Fibroblast of lung (primary cell): ENCODE measurements around the gene TMEM132D. TPM values are rescaled to one million over a fixed set of nuclear protein-coding genes. Genes with fewer than 3 reads are reported as not detected.

Source experiments
- DNase-seq, 2 donors: peaks; one replicate each; pipeline versions ENCODE4 v3.0.0 to v3.0.0-alpha.2; 2010; ENCODE audit warnings: low read depth in 2 of 2
- H2AFZ ChIP-seq: 2 replicates; pipeline ENCODE4 v1.5.1; 2012; ENCODE audit warnings: low read length, control low read depth, inconsistent platforms
- H3K27ac ChIP-seq: 2 replicates; pipeline ENCODE4 v1.5.1; 2011; ENCODE audit warnings: low read length, control low read depth; ENCODE audit not compliant: insufficient read depth
- H3K27me3 ChIP-seq: 2 replicates; pipeline ENCODE4 v1.5.1; 2011; ENCODE audit warnings: mild to moderate bottlenecking, low read length; ENCODE audit not compliant: control insufficient read depth, insufficient read depth
- H3K36me3 ChIP-seq: 2 replicates; pipeline ENCODE4 v1.5.1; 2011; ENCODE audit warnings: low read length; ENCODE audit not compliant: control insufficient read depth, insufficient read depth
- H3K4me1 ChIP-seq: 2 replicates; pipeline ENCODE4 v1.5.1; 2011; ENCODE audit warnings: low read length; ENCODE audit not compliant: control insufficient read depth, insufficient read depth; ENCODE audit errors: extremely low read depth
- H3K4me2 ChIP-seq: 2 replicates; pipeline ENCODE4 v1.5.1; 2011; ENCODE audit warnings: low read length, control low read depth; ENCODE audit not compliant: insufficient read depth; ENCODE audit errors: extremely low read depth
- H3K4me3 ChIP-seq, 4 experiments: fragments of 200-600 bp in 1 of 4; sonication (generic) in 1 of 4; replicated peaks in 1 of 4; 2 replicates each; pipeline ENCODE4 v1.5.1; 2011 to 2016; ENCODE audit warnings: low read length in 4 of 4, low read depth in 3 of 4, mild to moderate bottlenecking in 3 of 4, control low read depth in 2 of 4, inconsistent platforms in 1 of 4, mixed read lengths in 1 of 4; ENCODE audit not compliant: insufficient read depth in 1 of 4; ENCODE audit errors: control extremely low read depth in 1 of 4
- H3K79me2 ChIP-seq: 2 replicates; pipeline ENCODE4 v1.5.1; 2012; ENCODE audit warnings: mild to moderate bottlenecking, low read length, inconsistent platforms; ENCODE audit not compliant: control insufficient read depth, insufficient read depth
- H3K9ac ChIP-seq: 2 replicates; pipeline ENCODE4 v1.5.1; 2011; ENCODE audit warnings: mild to moderate bottlenecking, low read length, control low read depth; ENCODE audit not compliant: insufficient read depth
- H3K9me3 ChIP-seq: 2 replicates; pipeline ENCODE4 v1.5.1; 2012; ENCODE audit warnings: low read depth, low read length; ENCODE audit not compliant: control insufficient read depth, insufficient read depth
- H4K20me1 ChIP-seq: 2 replicates; pipeline ENCODE4 v1.5.1; 2011; ENCODE audit warnings: low read length; ENCODE audit not compliant: control insufficient read depth, insufficient read depth; ENCODE audit errors: extremely low read depth
- CTCF ChIP-seq, 2 donors: IDR thresholded peaks in 1 of 2; conservative IDR thresholded peaks in 1 of 2; 1 replicate in 1 of 2; 2 replicates in 1 of 2; pipeline ENCODE4 v1.5.1; 2011 to 2012; ENCODE audit warnings: low read length in 2 of 2, control low read depth in 1 of 2, inconsistent platforms in 1 of 2, low read depth in 1 of 2, mild to moderate bottlenecking in 1 of 2
- EZH2 ChIP-seq: IDR thresholded peaks from 2 replicates; pipeline ENCODE4 v1.5.1; 2012; ENCODE audit warnings: low read length, control low read depth, mild to moderate bottlenecking; ENCODE audit errors: missing control alignments
- polyA plus RNA-seq, 2 donors: library from polyadenylated mRNA; depleted of rRNA in 1 of 2; stranded (reverse) in 1 of 2; unstranded in 1 of 2; fragments of >200 nt; gene quantifications; 2 replicates each; pipeline ENCODE4 v1.2.1, GENCODE V29; 2011 to 2012; ENCODE audit warnings: missing spikeins in 1 of 2
- total RNA-seq: library from RNA; depleted of rRNA; stranded (reverse); fragments of >200 nt; gene quantifications from 2 replicates; pipeline ENCODE4 v1.2.1, GENCODE V29; 2014

The TMEM132D gene
- total and polyA plus RNA-seq, 2 donors (not counting 1 experiment from before 2014, with no cell fraction given): not detected

DNA sequence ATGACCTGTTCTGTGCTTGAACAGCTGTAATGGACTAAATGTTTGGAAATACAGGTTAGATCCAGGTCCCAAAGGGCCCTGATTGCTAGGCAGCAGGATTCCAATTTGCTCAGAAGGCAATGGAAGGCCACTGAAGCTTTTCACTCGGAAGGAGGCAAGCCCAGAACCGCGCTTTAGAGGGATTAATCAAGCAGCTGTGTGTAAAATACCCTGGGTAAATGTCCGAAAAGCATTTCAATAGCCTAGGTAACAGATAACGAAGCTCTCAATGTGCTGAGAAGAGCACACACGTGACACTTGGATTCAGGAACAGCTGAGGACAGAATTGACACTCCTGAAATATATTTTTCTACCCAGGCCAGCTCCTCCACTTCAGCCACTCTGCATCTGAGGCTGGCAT is 436.1 kb downstream of the TMEM132D start:
- Histone ChIP-seq H3K79me2 (no peaks in the 10 kb centered on the region), H3K4me3 (no peak overlapping the region), H3K27ac (no peak overlapping the region), H3K9me3 (no peaks in the 10 kb centered on the region), H4K20me1 (no peaks in the 10 kb centered on the region), H2AFZ (no peak overlapping the region), H3K4me1 (no peaks in the 10 kb centered on the region), H3K4me2 (no peak overlapping the region), H3K9ac (no peak overlapping the region), H3K36me3 (no peaks in the 10 kb centered on the region), H3K27me3 (no peaks in the 10 kb centered on the region)
- TF ChIP-seq EZH2: no peak
- no peak for TF ChIP-seq CTCF (conservative IDR thresholded peaks at IDR 0.05 in 1 of 2, IDR thresholded peaks at IDR 0.05 in 1 of 2; ENCODE audit: low read depth in 1 of 2, low read length in 2 of 2)
- no peak for DNase-seq

- DNase-seq: no peak
- Histone ChIP-seq H3K9me3 (no peaks in the 10 kb centered on the region), H3K79me2 (no peaks in the 10 kb centered on the region), H3K27me3 (no peaks in the 10 kb centered on the region), H4K20me1 (no peaks in the 10 kb centered on the region), H2AFZ (no peak overlapping the region), H3K4me2 (no peak overlapping the region), H3K27ac (no peak overlapping the region), H3K36me3 (no peaks in the 10 kb centered on the region), H3K4me1 (no peaks in the 10 kb centered on the region), H3K9ac (no peak overlapping the region), H3K4me3 (no peak overlapping the region)
- TF ChIP-seq EZH2: no peak
- no peak for TF ChIP-seq CTCF (conservative IDR thresholded peaks at IDR 0.05 in 1 of 2, IDR thresholded peaks at IDR 0.05 in 1 of 2; ENCODE audit: low read depth in 1 of 2, low read length in 2 of 2)
Observed at GRCh38 chr12:129467289-129467688, 436.5 kb downstream of the TMEM132D start.

- DNase-seq: no peak
- Histone ChIP-seq H3K4me1 (no peaks in the 10 kb centered on the region), H3K4me2 (no peak overlapping the region), H3K36me3 (no peaks in the 10 kb centered on the region), H4K20me1 (no peaks in the 10 kb centered on the region), H3K27ac (no peak overlapping the region), H3K27me3 (no peaks in the 10 kb centered on the region), H3K4me3 (no peak overlapping the region), H3K9ac (no peak overlapping the region), H2AFZ (no peak overlapping the region), H3K79me2 (no peaks in the 10 kb centered on the region), H3K9me3 (no peaks in the 10 kb centered on the region)
- no peak for TF ChIP-seq EZH2
- no peak for TF ChIP-seq CTCF (conservative IDR thresholded peaks at IDR 0.05 in 1 of 2, IDR thresholded peaks at IDR 0.05 in 1 of 2; ENCODE audit: low read depth in 1 of 2, low read length in 2 of 2)
Observed at GRCh38 chr12:129466499-129466898, 437.3 kb downstream of the TMEM132D start.
